Ishikawa (cell line): ENCODE results near the gene KIFC3.

Source experiments
- CEBPB ChIP-seq: IDR thresholded peaks from 2 replicates; pipeline ENCODE4 v1.6.1; 2012
- CREB1 ChIP-seq: IDR thresholded peaks from 2 replicates; pipeline ENCODE4 v1.6.1; 2012; ENCODE audit warnings: low read depth
- EGR1 ChIP-seq: IDR thresholded peaks from 2 replicates; pipeline ENCODE4 v1.6.1; 2012
- EP300 ChIP-seq: IDR thresholded peaks from 2 replicates; pipeline ENCODE4 v1.6.1; 2012; ENCODE audit warnings: borderline replicate concordance
- FOXM1 ChIP-seq: IDR thresholded peaks from 2 replicates; pipeline ENCODE4 v1.6.1; 2012; ENCODE audit warnings: low read depth, borderline replicate concordance
- NFIC ChIP-seq: IDR thresholded peaks from 2 replicates; pipeline ENCODE4 v1.6.1; 2012
- RAD21 ChIP-seq: IDR thresholded peaks from 2 replicates; pipeline ENCODE4 v1.6.1; 2012; ENCODE audit warnings: low read depth
- REST ChIP-seq: IDR thresholded peaks from 2 replicates; pipeline ENCODE4 v1.6.1; 2012; ENCODE audit warnings: low read depth, mild to moderate bottlenecking
- TAF1 ChIP-seq: IDR thresholded peaks from 2 replicates; pipeline ENCODE4 v1.6.1; 2012; ENCODE audit warnings: low read depth, mild to moderate bottlenecking
- TEAD4 ChIP-seq: IDR thresholded peaks from 2 replicates; pipeline ENCODE4 v1.6.1; 2012
- YY1 ChIP-seq: IDR thresholded peaks from 2 replicates; pipeline ENCODE4 v1.6.1; 2012; ENCODE audit warnings: low read depth
- TF ChIP-seq, protein P1 (sequence below): IDR thresholded peaks from 2 replicates; pipeline ENCODE4 v1.6.1; 2012
- TF ChIP-seq, protein P2 (sequence below): IDR thresholded peaks from 2 replicates; pipeline ENCODE4 v1.6.1; 2012

GRCh38 chr16:57740423-57741071 is 61.7 kb downstream of the KIFC3 start:
- no peak for TF ChIP-seq REST
- TF ChIP-seq, protein P1, sequence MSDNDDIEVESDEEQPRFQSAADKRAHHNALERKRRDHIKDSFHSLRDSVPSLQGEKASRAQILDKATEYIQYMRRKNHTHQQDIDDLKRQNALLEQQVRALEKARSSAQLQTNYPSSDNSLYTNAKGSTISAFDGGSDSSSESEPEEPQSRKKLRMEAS, result no peak
- no peak for TF ChIP-seq CREB1
- TF ChIP-seq TAF1, result no peak
- TF ChIP-seq, protein P2, sequence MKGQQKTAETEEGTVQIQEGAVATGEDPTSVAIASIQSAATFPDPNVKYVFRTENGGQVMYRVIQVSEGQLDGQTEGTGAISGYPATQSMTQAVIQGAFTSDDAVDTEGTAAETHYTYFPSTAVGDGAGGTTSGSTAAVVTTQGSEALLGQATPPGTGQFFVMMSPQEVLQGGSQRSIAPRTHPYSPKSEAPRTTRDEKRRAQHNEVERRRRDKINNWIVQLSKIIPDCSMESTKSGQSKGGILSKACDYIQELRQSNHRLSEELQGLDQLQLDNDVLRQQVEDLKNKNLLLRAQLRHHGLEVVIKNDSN, result no peak
- TF ChIP-seq FOXM1, result no peak
- no peak for TF ChIP-seq EP300
- TF ChIP-seq YY1, result no peak
- no peak for TF ChIP-seq EGR1
- no peak for TF ChIP-seq TEAD4
- no peak for TF ChIP-seq CEBPB
- no peak for TF ChIP-seq RAD21
- TF ChIP-seq NFIC, result no peak
